ENCODE measurements around the gene ZNHIT2. TPM values are rescaled to one million over a fixed set of nuclear protein-coding genes. Genes with fewer than 3 reads are reported as not detected.

ZNHIT2 gene
- total RNA-seq, 2 donors from 2014 or later: 18.7 to 33.9 TPM

GRCh38 chr11:65096926-65097325 is 20.6 kb downstream of the ZNHIT2 start:
- Histone ChIP-seq H3K27ac (peak overlapping the region; percentile 84 to 99 (median 94)), H3K9me3 (no peaks in the 10 kb centered on the region), H3K36me3 (replicated peaks in 1 of 2; ENCODE audit: insufficient read depth in 1 of 2, low read depth in 2 of 2) (no peaks in the 10 kb centered on the region), H3K4me3 (peak overlapping the region; percentile 83 to 84), H3K4me1 (peaks cover 41% of the 10 kb centered on the region), H3K27me3 (no peaks in the 10 kb centered on the region)
- TF ChIP-seq POLR2A (IDR thresholded peaks at IDR 0.05) (no peak), CTCF (IDR thresholded peaks at IDR 0.05) (no peak)
- WGBS, 2 donors: 22 to 33% methylated on average over 1 to 8 of the region's 8 CpGs
- no peak for DNase-seq
- intact Hi-C loops (cut with DNase I): no loop called here
- ATAC-seq: no peak

- TF ChIP-seq CTCF (IDR thresholded peaks at IDR 0.05) (peak in 3 of 7 experiments; percentile 17 to 39 (median 30)), POLR2A (IDR thresholded peaks at IDR 0.05) (peak; percentile 68 to 86 (median 85))
- H3K36me3 ChIP-seq (replicated peaks in 1 of 2; ENCODE audit: insufficient read depth in 1 of 2, low read depth in 2 of 2): no peaks in the 10 kb centered on the region
- H3K9me3 ChIP-seq: no peaks in the 10 kb centered on the region
- WGBS, 2 donors: 0 to 1% methylated on average over 8 to 40 of the region's 52 CpGs
- ATAC-seq (peak; percentile 95), DNase-seq (peak; percentile 88 to 95 (median 94))
- H3K4me3 ChIP-seq: peak within 1 kb of the TSS; percentile 83 to 84
- H3K27me3 ChIP-seq: no peaks in the 10 kb centered on the region
- peaks cover 34% of the 10 kb centered on the region for H3K4me1 ChIP-seq
- intact Hi-C loops (cut with DNase I): no loop called here
- peak within 1 kb of the TSS; percentile 84 to 99 (median 94) for H3K27ac ChIP-seq
These were observed 21.3 kb downstream of the ZNHIT2 start, which contains the start of gene VPS51 for GRCh38 chr11:65095974-65096806. VPS51 (plus strand) TSS chr11:65096214; CDS start chr11:65096251, 37 bp downstream.

- Histone ChIP-seq H3K9me3 (no peaks in the 10 kb centered on the region), H3K27me3 (no peaks in the 10 kb centered on the region), H3K4me3 (no peak overlapping the region), H3K27ac (peak overlapping the region; percentile 84 to 99 (median 94)), H3K36me3 (replicated peaks in 1 of 2; ENCODE audit: insufficient read depth in 1 of 2, low read depth in 2 of 2) (no peaks in the 10 kb centered on the region), H3K4me1 (peaks cover 27% of the 10 kb centered on the region)
- TF ChIP-seq CTCF (IDR thresholded peaks at IDR 0.05) (no peak), POLR2A (IDR thresholded peaks at IDR 0.05) (no peak)
- ATAC-seq (no peak), DNase-seq (no peak)
- WGBS, 2 donors: 55 to 65% methylated on average over 22 of the region's 22 CpGs
- intact Hi-C loops (cut with DNase I): no loop called here
These were observed 22.1 kb downstream of the ZNHIT2 start for GRCh38 chr11:65095427-65095826.

GRCh38 chr11:65090628-65091027 is 26.9 kb downstream of the ZNHIT2 start:
- no peak overlapping the region for H3K4me3 ChIP-seq
- peaks cover 3% of the 10 kb centered on the region for H3K4me1 ChIP-seq
- H3K36me3 ChIP-seq (replicated peaks in 1 of 2; ENCODE audit: insufficient read depth in 1 of 2, low read depth in 2 of 2): peaks cover 0 to 21% of the 10 kb centered on the region in 2 donors
- TF ChIP-seq CTCF (IDR thresholded peaks at IDR 0.05) (no peak), POLR2A (IDR thresholded peaks at IDR 0.05) (no peak)
- no peak for DNase-seq
- 96 to 100% methylated on average over 4 of the region's 4 CpGs for WGBS, 2 donors
- no peaks in the 10 kb centered on the region for H3K9me3 ChIP-seq
- no peak for ATAC-seq
- H3K27ac ChIP-seq: no peak overlapping the region
- intact Hi-C loops (cut with DNase I): no loop called here
- H3K27me3 ChIP-seq: no peaks in the 10 kb centered on the region
